ENCODE measurements around the gene ALPP. TPM values are rescaled to one million over a fixed set of nuclear protein-coding genes. Genes with fewer than 3 reads are reported as not detected.
"Not testable (repeated sequence)": the region's sequence is repeated elsewhere in the genome, so short reads cannot be mapped to it uniquely, and the experiment has no call there.

The ALPP gene
- polyA plus RNA-seq (2012; ENCODE audit: insufficient read depth, insufficient read length): not detected

DNA sequence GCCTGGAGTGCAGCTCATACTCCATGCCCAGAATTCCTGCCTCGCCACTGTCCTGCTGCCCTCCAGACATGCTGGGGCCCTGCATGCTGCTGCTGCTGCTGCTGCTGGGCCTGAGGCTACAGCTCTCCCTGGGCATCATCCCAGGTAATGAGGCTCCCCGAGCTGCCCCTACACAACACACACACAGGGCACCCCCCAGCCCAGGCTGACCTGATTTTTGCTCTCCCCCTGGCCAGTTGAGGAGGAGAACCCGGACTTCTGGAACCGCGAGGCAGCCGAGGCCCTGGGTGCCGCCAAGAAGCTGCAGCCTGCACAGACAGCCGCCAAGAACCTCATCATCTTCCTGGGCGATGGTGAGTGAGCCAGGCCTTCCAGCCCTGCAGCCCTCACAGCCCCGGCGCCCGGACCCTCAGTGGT, at the start of gene ALPP:
Gene ALPP, plus strand, starts transcription at position 17 of the 417 bp plus-strand sequence. Its CDS starts 52 bp downstream, at position 69.
- DNase-seq (ENCODE audit: low read depth, low spot score); H3K4me3 ChIP-seq (ENCODE audit: low read length): not testable (repeated sequence)

DNA sequence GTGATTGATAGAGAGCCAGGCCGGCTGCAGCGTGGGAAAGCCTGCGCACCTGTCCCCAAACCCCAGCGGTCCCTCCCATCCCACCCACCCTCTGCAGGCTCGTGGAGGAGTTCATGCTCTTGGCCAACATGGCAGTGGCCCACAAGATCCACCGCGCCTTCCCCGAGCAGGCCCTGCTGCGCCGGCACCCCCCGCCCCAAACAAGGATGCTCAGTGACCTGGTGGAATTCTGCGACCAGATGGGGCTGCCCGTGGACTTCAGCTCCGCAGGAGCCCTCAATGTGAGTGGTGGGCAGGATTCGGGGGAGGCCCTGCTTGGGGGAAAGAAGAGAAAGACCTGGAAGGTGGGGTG, 48.9 kb upstream of the ALPP start:
- no peak overlapping the region for H3K4me3 ChIP-seq (ENCODE audit: low read length)
- DNase-seq (ENCODE audit: low read depth, low spot score): no peak

DNA sequence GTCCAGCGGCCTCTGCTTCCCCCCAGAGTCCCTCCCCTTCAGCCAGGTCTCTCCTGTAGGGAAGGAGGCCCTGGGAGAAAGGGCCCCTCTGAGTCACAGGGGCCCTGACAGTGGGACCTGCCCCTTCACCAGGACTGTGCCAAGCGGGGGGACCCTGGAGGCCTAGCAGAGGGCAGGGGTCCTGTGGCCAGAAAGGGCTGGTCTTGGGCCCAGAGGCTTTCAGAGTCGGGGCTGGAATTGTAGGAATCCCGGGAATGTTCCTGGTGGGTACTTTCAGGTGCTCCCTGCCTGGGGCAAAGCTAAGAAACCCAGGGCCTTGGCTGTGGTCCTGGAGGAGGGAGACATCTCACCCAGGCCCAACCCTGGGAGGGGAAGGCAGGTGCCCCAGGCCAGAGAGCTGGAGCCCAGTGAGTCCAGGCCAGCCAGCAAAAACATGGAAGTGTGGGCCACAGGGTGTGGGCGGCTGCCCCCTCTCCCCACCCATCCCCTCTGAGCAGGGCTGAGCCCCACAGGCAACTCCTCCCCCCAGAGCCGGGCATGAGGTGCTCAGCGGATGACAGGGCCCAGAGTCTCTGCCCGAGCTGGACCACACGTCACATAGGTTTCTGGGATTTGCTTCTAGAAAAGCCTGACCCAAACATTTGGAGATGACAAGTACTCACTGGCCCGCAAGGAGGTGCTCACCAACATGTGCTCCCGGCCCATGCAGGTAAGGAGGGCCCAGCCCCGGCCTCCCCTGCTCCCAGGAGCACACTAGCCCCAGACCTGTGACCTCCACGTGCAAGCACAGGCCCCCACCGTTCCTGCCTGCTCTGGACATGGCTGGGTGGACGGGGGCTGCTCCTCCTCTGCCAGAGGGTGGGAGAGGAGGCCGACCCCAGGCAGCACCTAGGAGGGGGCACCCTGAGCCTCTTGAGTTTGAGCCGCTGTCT, 48.2 kb upstream of the ALPP start:
- no peak overlapping the region for H3K4me3 ChIP-seq (ENCODE audit: low read length)
- no peak for DNase-seq (ENCODE audit: low read depth, low spot score)

DNA sequence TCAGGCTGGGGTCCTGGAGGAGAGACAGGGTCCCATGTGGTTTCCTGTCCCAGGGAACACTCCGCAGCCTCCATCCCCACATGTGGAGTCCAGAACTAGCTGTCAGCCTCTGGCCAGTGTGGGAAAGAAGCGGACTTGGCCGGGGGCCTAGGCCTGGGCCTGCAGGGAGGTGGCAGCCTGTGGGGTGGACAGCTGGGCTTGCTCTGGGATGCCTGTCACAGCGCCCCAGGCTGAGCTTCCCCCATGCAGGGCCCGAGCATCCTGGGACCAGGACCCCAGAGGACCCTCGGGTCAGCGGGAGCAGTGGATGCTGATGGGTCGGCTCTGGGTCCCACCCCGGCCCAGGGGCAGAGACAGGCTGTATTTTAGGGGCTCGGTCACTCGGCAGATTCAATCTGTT, 47.5 kb upstream of the ALPP start:
- not testable (repeated sequence) for DNase-seq (ENCODE audit: low read depth, low spot score); H3K4me3 ChIP-seq (ENCODE audit: low read length)

DNA sequence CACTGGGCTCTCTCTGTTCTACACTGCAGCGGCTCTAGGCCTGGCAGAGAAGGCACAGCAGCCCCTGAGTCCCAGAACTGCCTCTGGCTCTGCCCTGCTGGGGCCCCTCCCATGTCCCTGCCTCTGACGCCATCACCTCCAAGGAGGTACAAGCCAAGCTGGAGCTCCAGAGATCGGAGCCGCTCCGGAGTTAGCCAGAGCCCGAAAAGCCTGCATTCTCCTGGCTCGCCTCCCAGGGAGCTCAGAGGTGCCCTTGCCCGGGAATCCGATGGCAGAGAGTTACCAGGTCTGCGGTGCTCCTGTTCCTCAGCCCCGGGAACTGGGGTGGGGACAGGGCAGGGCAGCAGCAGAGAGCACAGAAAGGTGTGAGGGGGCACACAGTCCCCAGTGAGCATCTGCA, 46.9 kb upstream of the ALPP start:
- DNase-seq (ENCODE audit: low read depth, low spot score); H3K4me3 ChIP-seq (ENCODE audit: low read length): not testable (repeated sequence)

DNA sequence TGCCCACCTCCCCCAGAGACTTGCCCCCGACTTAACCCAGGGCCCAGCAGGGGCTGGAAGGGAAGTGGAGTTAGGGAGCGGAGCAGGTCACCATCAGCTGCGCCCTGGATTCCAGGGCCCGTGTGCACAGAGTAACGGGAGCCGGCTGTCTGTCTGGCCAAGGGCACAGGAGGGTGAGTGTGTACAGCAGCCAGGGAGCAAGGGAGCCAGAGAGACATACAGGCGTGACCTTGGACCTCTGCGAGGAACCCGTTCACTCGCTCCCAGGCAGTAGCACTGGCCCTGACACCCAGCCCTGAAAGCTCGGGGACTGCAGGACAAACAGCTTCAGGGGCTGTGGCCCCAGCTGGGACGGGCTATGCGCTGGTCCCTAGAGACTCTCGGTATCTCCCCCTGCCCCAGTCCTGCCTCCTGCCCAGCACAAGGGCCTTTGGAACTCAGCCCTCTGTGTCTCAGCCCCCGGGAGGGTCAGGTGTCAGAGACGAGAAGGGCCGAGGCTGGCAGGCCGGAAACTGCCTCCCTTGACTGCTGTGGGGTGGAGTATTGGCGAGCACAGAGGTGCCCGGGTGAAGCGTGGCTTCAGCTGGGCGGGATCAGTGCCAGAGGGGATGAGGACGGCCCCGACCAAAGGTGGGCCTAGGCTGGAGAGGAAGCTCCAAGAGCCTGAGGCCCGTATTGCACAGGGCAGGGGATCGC, 46.2 kb upstream of the ALPP start:
- not testable (repeated sequence) for DNase-seq (ENCODE audit: low read depth, low spot score); H3K4me3 ChIP-seq (ENCODE audit: low read length)

DNA sequence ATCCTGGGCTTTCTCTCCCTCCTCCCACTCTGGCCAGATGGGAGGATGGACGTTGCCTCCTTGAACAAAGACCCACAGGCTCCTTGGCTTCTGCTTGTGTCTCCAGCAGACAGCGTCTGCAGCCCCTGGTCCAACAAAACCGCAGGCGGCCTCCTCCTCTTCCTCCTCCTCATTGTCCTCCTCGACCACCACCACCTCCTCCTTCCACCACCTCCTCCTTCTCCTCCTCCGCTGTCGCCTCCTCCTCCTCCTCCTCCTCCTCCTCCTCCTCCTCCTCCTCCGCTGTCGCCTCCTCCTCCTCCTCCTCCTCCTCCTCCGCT, 45.7 kb upstream of the ALPP start:
- H3K4me3 ChIP-seq (ENCODE audit: low read length): no peak overlapping the region
- no peak for DNase-seq (ENCODE audit: low read depth, low spot score)

DNA sequence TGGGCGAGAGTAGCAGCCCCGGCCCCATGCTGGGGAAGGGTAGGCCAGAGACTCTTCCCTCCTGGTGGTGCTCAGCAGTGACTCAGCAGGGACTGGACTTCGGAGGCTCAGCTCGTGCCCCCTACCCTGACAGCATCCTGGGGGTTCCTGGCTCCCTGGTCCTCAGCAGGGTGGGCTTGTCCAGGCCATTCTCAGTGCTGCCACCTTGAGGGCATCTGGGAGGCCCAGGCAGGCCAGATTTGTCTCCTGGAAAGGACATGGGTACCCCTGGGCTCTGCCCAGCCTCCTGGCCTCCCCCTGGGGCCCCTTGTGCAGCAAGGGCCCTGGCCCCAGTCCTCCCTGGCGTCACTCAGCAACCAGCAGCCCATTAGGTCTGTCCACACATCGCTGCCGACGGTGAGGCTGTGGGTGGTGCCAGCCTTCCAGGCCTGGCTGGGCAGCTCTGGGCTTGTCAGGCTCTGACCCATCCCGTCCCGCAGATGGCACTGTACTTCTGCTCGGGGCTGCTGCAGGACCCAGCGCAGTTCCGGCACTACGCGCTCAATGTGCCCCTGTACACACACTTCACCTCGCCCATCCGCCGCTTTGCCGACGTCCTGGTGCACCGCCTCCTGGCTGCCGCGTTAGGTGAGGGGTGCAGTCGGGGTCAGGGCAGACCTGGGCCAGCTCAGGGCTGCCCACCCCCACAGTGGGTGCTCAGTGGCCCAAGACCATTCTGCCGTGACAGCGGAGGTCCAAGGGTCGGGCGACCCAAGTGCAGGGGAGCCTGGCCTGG, 45.0 kb upstream of the ALPP start:
- no peak for DNase-seq (ENCODE audit: low read depth, low spot score)

DNA sequence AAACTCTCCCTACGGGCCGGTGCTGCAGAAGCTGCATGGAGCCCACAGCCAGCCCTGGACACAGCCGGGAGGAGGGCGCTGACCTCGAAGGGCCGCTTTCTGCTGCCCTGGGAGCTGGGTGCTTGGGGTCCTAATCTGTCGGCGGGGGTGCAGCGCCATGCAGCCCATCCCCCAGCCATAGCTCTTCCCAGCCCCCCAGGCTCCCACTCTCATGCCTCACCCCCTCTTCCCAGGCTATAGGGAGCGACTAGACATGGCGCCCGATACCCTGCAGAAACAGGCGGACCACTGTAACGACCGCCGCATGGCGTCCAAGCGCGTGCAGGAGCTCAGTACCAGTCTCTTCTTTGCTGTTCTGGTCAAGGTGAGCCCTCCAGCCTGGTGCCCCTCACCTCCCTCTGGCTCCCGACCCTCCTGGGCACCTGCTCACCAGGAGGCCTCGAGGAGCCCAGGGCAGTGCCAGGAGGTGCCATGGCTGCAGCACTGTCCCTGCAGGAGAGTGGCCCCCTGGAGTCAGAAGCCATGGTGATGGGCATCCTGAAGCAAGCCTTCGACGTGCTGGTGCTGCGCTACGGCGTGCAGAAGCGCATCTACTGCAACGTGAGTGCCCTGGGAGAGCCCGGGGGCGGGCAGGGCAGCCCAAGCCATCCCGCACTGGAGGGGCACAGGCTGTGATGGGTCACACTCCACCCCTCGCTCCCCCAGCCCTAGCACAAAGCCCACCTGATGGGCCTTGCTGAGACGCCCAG, 44.2 kb upstream of the ALPP start:
- not testable (repeated sequence) for H3K4me3 ChIP-seq (ENCODE audit: low read length); DNase-seq (ENCODE audit: low read depth, low spot score)

More for the DNA sequence above, 45.0 kb upstream of the ALPP start:
- no peak overlapping the region for H3K4me3 ChIP-seq (ENCODE audit: low read length)

DNA sequence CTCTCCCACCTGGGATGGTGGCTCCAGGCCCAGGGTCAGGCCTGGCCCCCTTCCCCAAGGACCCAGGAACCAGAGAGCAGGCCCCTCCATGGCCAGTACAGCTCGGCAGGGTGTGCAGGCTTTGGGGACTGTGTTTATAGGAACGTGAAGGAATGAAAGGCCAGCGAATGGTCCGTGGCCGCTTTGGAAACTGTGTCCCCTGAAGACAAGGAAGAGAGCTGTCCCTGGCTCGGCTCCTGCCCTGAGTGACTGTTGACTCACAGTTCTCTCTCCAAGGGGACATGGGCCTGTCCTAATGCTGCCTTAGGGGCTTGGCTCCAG, 43.7 kb upstream of the ALPP start:
- DNase-seq (ENCODE audit: low read depth, low spot score); H3K4me3 ChIP-seq (ENCODE audit: low read length): not testable (repeated sequence)

DNA sequence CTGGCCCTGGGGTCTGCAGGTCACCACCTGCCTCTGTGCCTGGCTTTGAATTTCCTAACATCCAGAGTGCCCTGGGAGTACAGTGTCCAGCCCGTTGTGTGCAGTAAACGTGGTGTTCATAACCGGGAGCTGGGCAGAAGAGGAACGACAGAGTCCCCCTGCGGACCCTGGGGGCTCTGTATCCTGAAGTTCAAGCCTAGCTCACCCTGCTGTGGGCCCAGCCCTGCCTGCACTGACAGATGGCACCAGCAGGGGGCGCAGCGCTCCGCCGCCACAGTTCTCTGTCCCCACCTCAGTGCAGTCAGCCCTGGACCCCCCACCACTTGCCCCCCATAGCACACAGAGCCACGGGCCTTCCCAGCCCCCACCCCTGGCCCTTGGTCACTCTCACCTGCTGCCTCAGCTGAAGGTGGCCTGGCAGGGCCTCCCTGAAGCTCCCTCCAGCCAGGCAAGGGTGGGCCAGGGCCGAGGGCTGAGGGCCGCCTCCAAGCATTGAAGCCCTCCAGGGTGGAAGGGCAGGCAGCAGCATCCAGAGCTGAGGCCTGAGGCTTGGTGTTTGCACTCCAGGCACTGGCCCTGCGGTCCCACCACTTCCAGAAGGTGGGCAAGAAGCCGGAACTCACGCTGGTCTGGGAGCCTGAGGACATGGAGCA, 43.2 kb upstream of the ALPP start:
- not testable (repeated sequence) for DNase-seq (ENCODE audit: low read depth, low spot score); H3K4me3 ChIP-seq (ENCODE audit: low read length)

DNA sequence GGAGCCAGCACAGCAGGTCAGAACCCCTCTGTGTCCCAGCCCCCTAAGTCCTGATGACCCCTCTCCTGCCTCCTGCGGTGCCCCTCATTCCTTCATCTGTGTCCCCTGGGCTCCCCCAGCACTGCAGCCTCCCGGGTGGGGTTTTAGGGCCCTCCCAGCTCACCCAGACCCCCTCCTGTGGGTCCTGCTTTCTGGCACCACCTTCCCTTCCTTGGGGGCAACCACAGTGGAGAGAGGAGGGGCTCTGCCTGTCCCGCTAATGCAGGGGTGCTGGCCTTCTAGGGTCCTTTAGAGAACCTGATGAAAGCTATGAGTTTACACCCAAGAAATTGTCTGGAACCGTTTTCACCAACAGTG, 42.7 kb upstream of the ALPP start:
- DNase-seq (ENCODE audit: low read depth, low spot score): no peak
- H3K4me3 ChIP-seq (ENCODE audit: low read length): no peak overlapping the region

DNA sequence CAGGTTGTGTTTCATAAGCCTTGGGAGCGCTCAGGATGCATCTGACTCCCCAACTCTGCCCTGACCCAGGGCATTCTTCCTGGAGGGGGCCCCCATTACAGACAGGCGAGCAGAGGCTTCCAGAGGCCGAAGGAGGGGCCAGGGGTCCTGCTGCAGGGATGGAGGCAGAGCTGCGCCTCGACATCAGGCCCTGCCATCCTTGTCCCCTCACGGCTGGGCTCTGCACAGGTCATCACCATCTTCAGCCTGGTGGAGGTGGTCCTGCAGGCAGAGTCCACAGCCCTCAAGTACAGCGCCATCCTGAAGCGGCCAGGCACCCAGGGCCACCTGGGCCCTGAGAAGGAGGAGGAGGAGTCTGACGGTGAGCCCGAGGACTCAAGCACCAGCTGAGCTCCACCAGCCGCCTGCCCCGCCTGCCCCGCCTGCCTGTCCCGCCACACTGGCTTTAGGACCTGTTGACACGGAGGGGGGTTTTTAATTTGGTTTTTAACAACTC, 42.3 kb upstream of the ALPP start:
- DNase-seq (ENCODE audit: low read depth, low spot score): no peak
- no peak overlapping the region for H3K4me3 ChIP-seq (ENCODE audit: low read length)

DNA sequence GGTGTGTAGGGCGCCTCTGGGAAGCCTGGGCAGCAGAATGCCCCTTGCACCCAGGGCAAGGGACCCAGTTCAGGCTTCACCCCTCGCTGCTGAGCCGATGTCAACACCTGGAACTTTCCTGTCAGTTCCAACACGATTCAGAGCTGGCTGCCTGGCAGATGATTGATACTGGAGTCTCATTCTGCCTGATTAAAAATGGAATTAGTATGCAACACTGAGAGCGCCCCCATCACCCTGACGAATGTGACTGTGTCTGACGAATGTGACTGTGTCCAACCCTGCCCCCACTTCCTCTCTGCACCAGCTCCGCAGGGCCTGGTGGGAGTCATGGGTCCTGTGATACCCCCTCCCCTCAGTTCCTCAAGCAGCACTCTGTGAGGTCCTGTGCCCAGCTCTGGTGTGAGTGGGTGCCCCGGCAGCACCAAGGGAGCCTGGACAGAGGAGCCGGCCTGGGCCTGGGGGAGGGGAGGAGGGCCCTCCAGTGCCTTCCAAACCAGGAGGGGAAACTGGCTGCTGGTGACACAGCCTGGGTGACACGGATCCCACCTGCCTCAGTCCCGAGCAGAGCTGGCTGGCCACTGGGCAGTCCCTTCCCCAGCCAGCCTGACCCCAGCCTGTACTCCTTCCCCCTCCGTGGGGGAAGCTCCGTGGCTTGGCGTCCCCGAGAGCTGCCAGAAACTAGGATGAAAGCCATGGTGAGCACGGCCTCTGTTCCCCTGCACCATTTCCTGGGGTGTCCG, 41.4 kb upstream of the ALPP start:
- H3K4me3 ChIP-seq (ENCODE audit: low read length): no peak overlapping the region
- no peak for DNase-seq (ENCODE audit: low read depth, low spot score)

DNA sequence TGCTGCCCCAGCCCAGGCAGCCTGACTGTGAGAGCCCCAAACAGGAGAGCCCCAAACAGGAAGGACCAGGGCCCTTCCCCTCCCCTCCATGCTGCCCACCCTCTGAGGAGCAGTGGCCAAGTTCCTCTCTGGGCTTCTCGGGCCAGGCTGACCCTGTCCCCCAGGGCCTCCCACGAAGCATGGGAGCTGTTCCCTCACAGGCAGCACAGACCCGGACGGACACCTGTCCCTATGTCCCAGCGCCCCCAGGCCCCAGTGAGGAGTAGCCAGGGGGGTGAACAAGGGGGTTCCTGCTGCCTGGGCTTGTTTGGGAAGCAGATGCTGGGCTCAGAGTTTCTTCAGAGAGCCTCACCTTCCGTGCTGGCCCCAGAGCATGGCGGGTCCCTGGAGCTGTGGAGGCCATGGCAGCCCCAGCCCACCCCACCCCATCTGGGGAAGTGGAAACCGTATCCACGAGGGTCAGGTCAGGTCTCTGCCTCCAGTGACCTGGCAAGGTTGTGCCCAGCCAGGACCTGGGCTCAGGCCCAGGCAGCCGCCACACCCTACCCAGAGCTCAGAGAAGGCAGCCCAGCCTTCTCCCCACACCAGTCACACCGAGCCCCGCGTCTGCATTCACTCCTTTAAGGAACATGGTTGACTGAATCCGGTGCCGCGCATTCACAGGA, 40.3 kb upstream of the ALPP start:
- DNase-seq (ENCODE audit: low read depth, low spot score): not testable (repeated sequence)

DNA sequence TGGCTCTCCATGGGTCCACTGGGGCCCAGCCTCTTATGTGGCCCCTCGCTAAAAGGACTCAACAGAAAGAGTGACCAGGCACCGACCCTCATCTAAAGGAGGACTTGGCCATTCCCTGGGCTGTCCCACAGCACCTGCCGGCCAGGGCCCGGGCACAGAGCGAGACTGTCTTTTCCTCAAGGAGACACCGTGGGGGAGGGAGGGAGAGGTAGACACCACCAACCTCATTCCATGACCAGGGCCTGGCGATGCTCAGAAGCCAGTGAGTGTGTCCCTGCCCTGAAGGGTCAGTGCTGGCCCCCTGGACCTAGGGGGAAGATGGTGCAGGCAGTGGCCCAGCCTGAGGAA, 39.8 kb upstream of the ALPP start:
- no peak for DNase-seq (ENCODE audit: low read depth, low spot score)
- H3K4me3 ChIP-seq (ENCODE audit: low read length): no peak overlapping the region

More for the DNA sequence above, 40.3 kb upstream of the ALPP start:
- H3K4me3 ChIP-seq (ENCODE audit: low read length): not testable (repeated sequence)
